ENCODE results near the gene SRSF12. TPM values are rescaled to one million over a fixed set of nuclear protein-coding genes. Genes with fewer than 3 reads are reported as not detected.
"Not testable (repeated sequence)": the region's sequence is repeated elsewhere in the genome, so short reads cannot be mapped to it uniquely, and the experiment has no call there.

The SRSF12 gene
- polyA plus RNA-seq, 5 donors = 7.8 to 13.0 (median 9.4) TPM

DNA sequence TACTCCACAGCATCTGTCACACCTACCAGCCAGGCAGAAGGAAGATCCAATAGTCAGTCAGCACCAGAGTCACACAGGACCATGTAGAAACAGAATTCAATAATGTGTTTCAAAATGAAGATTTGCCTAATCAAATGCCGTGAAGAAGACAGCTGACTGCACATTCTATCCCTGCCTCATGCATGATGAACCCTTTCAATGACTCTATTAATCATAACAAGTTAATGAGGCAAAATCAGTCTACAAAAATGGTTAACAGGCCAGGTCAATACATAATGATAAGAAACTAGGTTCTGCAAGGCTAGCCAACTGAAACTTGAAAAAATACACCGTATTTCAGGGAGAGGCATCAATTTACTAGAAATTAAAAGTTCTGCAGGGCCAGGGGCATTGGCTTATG, 44.0 kb downstream of the SRSF12 start:
- no peak for DNase-seq

DNA sequence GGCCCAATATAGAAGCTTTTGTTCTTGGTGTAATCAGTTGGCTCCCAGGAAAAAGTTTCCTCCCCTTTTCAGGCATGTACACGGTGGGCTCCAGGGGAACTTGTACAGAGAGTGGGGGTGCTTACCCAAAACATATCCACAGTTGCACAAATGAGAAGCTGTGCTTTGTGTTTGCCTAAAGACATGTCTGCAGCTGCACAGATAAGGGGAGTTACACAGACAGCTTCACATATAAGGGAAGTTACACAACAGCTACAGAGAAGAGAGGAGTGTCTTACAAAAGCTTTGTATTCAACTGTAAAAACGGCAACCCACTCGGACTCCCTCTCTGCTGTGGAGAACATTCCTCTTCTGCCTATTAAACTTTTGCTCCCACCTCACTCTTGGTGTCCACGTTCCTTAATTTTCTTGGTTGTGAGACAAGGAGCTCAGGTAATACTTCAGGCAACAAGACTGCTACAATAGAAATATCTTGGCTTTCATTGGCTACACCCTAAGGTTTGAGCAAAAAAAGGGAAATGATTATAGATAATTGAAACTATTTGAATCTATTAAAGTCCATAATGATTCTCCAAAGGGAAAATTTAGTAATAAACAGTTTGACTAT, 44.8 kb downstream of the SRSF12 start:
- DNase-seq = no peak

DNA sequence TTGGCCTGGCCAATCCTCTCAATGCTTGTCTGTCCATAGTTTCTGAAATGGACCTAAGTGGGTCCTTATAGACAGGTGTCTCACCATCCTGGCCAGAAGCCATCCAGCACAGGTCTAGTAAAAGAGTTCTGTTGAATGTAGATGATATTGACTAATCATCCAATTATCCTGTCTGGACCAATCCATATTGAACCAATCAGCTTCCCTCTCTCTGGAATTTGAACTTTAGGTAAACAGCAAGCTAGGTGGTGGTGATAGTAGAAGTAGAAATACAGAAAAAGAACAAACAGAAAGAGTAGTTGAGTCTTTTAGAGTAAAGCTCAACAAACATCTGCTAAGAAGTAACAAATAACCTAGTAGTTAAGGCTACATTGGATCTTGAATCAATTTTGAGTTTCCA, 46.8 kb downstream of the SRSF12 start:
- DNase-seq = no peak

GRCh38 chr6:89069536-89070163, 48.2 kb downstream of the SRSF12 start:
- DNase-seq = no peak

- DNase-seq = no peak
Measured at GRCh38 chr6:89068695-89069094, 49.2 kb downstream of the SRSF12 start.

GRCh38 chr6:89067796-89068195, 50.1 kb downstream of the SRSF12 start:
- DNase-seq = no peak

GRCh38 chr6:89066940-89067646, 50.8 kb downstream of the SRSF12 start:
- no peak for DNase-seq

DNA sequence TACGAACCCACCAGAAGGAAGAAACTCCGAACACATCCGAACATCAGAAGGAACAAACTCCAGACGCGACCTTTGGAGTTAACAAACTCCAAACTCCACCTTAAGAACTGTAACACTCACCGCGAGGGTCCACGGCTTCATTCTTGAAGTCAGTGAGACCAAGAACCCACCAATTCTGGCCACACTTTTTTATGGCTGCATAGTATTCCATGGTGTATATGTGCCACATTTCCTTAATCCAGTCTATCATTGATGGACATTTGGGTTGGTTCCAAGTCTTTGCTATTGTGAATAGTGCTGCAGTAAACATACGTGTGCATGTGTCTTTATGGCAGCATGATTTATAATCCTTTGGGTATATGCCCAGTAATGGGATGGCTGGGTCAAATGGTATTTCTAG, 51.8 kb downstream of the SRSF12 start:
- DNase-seq = not testable (repeated sequence)

GRCh38 chr6:89064931-89065330, 52.9 kb downstream of the SRSF12 start:
- not testable (repeated sequence) for DNase-seq

DNA sequence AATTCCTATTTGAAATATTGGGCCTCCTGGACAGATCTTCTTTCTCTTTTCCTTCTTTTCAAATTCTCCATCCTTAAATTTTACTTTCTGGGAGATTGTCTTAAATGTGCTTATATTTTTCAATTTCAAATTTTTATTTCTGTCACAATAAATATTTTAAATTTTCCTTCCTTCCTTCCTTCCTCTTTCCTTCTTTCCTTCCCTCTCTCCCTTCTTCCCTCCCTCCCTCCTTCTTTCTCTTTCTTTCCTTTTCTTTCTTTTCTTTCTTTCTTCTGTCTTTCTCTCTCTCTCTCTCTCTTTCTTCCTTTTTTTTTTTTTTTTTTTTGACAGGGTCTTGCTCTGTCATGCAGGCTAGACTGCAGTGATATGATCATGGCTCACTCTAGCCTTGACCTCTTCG, 54.0 kb downstream of the SRSF12 start:
- no peak for DNase-seq

GRCh38 chr6:89059227-89059626, 58.6 kb downstream of the SRSF12 start:
- no peak for DNase-seq

GRCh38 chr6:89058627-89059026, 59.2 kb downstream of the SRSF12 start:
- DNase-seq = no peak

DNA sequence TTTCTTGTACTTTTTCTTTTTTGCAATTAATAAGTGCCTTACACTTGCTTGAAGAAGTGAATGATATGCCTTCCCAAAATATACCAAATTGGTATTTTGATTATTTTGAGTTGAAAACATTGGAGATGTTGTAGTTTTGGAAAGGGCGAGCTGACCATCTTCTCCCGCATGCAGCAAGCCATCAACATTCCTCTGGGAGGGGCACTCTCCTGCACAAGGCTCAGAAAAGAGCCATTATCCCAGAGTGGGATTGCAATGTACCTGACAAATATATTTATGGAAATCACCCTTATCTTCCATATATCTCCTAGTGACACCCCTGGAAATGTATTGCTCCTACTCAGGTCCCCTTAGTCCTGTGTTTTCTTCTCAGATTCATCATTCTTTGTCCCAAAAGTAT, 60.1 kb downstream of the SRSF12 start:
- DNase-seq = no peak

DNA sequence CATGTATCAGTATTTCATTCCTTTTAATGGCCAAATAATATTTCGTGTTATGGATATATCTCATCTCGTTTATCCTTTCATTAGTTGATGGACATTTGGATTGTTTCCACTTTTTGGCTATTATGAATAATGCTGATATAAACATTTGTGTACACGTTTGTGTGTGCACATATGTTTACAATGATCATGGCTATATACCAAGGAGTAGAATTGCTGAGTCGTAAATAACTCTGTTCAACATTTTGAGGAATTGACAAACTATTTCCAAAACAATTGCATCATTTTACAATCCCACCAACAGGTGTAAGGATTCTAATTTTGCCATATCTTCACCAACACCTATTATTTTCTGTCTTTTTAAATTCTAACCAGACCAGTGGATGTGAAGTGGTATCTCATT, 63.7 kb downstream of the SRSF12 start:
- DNase-seq = no peak

DNA sequence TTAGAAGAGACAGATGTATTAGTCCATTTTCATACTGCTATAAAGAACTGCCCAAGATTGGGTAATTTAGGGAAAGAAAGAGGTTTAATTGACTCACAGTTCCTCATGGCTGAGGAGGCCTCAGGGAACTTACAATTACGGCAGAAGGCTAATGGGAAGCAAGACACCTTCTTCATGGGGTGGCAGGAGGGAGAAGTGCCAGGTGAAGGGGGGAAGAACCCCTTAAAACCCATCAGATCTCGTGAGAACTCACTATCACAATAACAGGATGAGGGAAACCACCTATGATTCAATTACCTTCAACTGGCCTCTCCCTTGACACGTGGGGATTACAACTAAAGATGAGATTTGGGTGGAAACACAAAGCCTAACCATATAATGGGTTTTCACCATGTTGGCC, 66.2 kb downstream of the SRSF12 start:
- DNase-seq = no peak

DNA sequence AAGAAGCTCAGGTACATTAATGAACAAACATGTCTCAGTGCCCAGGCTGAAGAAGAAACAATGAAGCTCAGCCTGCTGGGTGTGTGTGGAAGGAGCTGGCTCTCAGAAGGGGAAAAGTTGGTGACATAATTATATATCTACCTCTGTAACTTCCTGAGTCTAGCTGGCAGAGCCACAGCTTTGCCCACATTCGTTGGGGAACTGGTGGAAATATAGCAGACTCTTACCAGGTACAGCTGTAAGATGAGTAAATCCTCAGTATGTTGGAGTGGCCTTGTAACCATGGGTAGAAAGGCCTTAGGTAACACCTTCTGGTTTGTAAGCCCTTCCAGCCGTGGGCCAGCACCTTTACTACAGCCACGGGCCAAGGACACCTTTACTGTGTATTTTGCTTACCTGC, 67.2 kb downstream of the SRSF12 start:
- no peak for DNase-seq

GRCh38 chr6:89050155-89050554, 67.7 kb downstream of the SRSF12 start:
- DNase-seq = peak; percentile 66 to 82

GRCh38 chr6:89048985-89049384, 68.9 kb downstream of the SRSF12 start:
- no peak for DNase-seq

GRCh38 chr6:89048288-89048923, 69.5 kb downstream of the SRSF12 start:
- no peak for DNase-seq

DNA sequence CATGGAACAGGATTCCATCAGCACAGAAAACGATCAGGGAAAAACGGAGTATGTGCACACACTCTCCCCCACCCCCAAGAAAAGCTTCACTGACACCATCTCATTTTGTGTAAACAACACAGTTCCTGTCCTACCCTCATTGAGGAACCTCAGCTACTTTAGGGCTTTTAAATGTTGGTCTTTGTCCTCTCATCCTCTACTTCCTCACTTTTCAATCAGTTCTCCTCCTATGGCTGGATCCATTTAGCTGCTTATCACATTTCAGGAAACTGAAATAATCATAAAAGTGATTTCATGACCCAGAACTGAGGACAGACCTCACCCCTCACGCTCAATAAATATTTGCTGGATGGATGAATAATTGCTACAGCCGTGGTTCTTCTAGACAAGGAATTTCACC, 70.4 kb downstream of the SRSF12 start:
- DNase-seq = no peak

Data from right lung (tissue), 5 donors.